Measurements from ENCODE around the gene TRIM2.

DNA sequence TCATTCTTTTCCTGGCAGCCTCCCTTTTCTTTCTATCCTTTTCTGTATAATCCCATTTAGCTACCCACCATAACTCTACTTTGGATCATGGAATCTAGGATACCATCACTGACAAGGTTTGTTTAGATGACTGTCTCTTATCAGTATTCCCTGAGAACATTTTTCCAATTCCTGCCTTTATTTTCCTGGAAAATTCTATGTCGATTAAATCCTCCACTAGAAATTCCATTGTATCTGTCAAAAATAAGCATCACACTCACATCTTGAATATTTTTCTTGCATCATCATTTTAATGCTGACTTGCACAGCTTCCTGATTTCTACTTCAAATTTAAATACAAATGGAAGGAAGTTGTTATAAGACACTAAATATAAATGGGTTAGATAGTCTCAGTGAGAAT, 20.2 kb downstream of the TRIM2 start:
- TF ChIP-seq, protein P1, sequence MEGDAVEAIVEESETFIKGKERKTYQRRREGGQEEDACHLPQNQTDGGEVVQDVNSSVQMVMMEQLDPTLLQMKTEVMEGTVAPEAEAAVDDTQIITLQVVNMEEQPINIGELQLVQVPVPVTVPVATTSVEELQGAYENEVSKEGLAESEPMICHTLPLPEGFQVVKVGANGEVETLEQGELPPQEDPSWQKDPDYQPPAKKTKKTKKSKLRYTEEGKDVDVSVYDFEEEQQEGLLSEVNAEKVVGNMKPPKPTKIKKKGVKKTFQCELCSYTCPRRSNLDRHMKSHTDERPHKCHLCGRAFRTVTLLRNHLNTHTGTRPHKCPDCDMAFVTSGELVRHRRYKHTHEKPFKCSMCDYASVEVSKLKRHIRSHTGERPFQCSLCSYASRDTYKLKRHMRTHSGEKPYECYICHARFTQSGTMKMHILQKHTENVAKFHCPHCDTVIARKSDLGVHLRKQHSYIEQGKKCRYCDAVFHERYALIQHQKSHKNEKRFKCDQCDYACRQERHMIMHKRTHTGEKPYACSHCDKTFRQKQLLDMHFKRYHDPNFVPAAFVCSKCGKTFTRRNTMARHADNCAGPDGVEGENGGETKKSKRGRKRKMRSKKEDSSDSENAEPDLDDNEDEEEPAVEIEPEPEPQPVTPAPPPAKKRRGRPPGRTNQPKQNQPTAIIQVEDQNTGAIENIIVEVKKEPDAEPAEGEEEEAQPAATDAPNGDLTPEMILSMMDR (IDR thresholded peaks at IDR 0.05), result no peak
- no peak for TF ChIP-seq POLR2A (IDR thresholded peaks at IDR 0.05)
